Measurements from ENCODE around the gene RPRD1B. TPM values are rescaled to one million over a fixed set of nuclear protein-coding genes. Genes with fewer than 3 reads are reported as not detected.

RPRD1B gene
- total and polyA plus RNA-seq, 2 of the 13 experiments (the other 11 are each of a cell fraction or from before 2014, with no cell fraction given), result 31.1 to 41.5 TPM

DNA sequence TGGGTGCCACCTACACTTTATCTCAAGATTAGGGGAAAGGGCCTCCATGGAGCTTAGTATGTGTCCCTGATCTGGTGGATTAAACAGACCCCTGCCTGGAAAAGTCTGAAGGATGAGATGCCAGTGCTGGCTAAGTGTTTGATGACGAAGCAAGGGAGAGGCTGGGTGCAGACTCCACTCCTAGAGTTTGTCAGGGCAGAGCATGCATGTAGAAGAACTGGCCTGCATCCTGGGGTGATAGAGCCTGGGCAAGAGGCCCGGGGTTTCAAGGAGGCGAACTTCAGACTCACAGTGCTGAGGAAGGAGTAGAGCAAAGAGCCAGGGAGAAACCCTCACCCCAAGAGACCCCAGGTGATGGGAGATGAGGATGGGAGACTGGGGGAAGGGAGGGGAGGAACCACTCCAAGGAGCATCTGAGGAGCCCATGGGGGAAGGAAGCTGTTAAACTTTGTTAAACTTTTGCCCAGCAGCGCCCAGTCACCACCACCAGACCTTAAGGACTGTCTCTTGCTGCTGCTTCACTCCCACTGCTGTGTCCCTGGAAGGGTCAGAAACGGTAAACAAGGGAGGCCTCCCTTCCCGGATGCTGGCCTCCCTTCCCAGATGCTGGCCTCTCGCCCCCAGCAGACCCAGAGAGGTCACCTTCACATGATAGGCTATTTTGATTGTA is 61.6 kb downstream of the RPRD1B start (continued):
- TF ChIP-seq AHR (CRISPR knock-in tag; IDR thresholded peaks at IDR 0.05) (no peak), EP300 (IDR thresholded peaks at IDR 0.05; ENCODE audit: low read depth in 2 of 2, low read length in 2 of 2) (peak in 1 of 2 experiments; percentile 29; a peak in 1 of 4 replicates), EP300 (CRISPR knock-in tag; IDR thresholded peaks at IDR 0.05; ENCODE audit: borderline replicate concordance) (no peak), MATR3 (CRISPR knock-in tag; IDR thresholded peaks at IDR 0.05) (no peak), KDM5B (CRISPR knock-in tag; IDR thresholded peaks at IDR 0.05; ENCODE audit: borderline replicate concordance) (no peak), ZNF570 (CRISPR knock-in tag; IDR thresholded peaks at IDR 0.05; ENCODE audit: borderline replicate concordance) (no peak), RFX1 (IDR thresholded peaks at IDR 0.05) (no peak), TEAD3 (CRISPR knock-in tag; optimal IDR thresholded peaks at IDR 0.05; ENCODE audit: borderline replicate concordance) (peak; percentile 42), KAT2B (IDR thresholded peaks at IDR 0.05; ENCODE audit: borderline replicate concordance, low read depth, low read length) (no peak), ZFP41 (CRISPR knock-in tag; IDR thresholded peaks at IDR 0.05; ENCODE audit: borderline replicate concordance) (0 out of 2 replicates have a peak, but pooled peaks have one; percentile 40), ZNF432 (CRISPR knock-in tag; IDR thresholded peaks at IDR 0.05; ENCODE audit: borderline replicate concordance) (no peak), STAT5B (CRISPR knock-in tag; IDR thresholded peaks at IDR 0.05) (no peak), ZNF720 (CRISPR knock-in tag; IDR thresholded peaks at IDR 0.05) (no peak), ZNF7 (CRISPR knock-in tag; IDR thresholded peaks at IDR 0.05) (no peak), ZNF256 (CRISPR knock-in tag; conservative IDR thresholded peaks at IDR 0.05) (no peak), ZNF17 (CRISPR knock-in tag; IDR thresholded peaks at IDR 0.05) (no peak), NKX3-1 (CRISPR knock-in tag; IDR thresholded peaks at IDR 0.05) (no peak), JUN (CRISPR knock-in tag; IDR thresholded peaks at IDR 0.05) (no peak), ZNF83 (CRISPR knock-in tag; IDR thresholded peaks at IDR 0.05; ENCODE audit: borderline replicate concordance) (no peak), RARA (CRISPR knock-in tag; IDR thresholded peaks at IDR 0.05) (peak; percentile 76), KLF11 (CRISPR knock-in tag; IDR thresholded peaks at IDR 0.05) (no peak), RBAK (CRISPR knock-in tag; IDR thresholded peaks at IDR 0.05) (no peak), KLF15 (CRISPR knock-in tag; IDR thresholded peaks at IDR 0.05; ENCODE audit: borderline replicate concordance) (no peak), NR2C2 (CRISPR knock-in tag; IDR thresholded peaks at IDR 0.05; ENCODE audit: borderline replicate concordance) (no peak), ZSCAN9 (CRISPR knock-in tag; IDR thresholded peaks at IDR 0.05; ENCODE audit: borderline replicate concordance) (no peak; the same call in 1 of the 2 replicates), SETDB1 (CRISPR knock-in tag; IDR thresholded peaks at IDR 0.05; ENCODE audit: borderline replicate concordance) (no peak), ZFX (CRISPR knock-in tag; IDR thresholded peaks at IDR 0.05; ENCODE audit: low read depth) (no peak), ZMYM2 (CRISPR knock-in tag; IDR thresholded peaks at IDR 0.05) (no peak), RCOR2 (CRISPR knock-in tag; IDR thresholded peaks at IDR 0.05) (no peak), ZBTB38 (CRISPR knock-in tag; IDR thresholded peaks at IDR 0.05) (0 out of 2 replicates have a peak, but pooled peaks have one; percentile 19), MTA3 (CRISPR knock-in tag; IDR thresholded peaks at IDR 0.05) (no peak), SIN3A (IDR thresholded peaks at IDR 0.05; ENCODE audit: borderline replicate concordance, low read depth, low read length) (no peak), ZC3H13 (CRISPR knock-in tag; IDR thresholded peaks at IDR 0.05) (no peak)
- TF ChIP-seq, protein P1, sequence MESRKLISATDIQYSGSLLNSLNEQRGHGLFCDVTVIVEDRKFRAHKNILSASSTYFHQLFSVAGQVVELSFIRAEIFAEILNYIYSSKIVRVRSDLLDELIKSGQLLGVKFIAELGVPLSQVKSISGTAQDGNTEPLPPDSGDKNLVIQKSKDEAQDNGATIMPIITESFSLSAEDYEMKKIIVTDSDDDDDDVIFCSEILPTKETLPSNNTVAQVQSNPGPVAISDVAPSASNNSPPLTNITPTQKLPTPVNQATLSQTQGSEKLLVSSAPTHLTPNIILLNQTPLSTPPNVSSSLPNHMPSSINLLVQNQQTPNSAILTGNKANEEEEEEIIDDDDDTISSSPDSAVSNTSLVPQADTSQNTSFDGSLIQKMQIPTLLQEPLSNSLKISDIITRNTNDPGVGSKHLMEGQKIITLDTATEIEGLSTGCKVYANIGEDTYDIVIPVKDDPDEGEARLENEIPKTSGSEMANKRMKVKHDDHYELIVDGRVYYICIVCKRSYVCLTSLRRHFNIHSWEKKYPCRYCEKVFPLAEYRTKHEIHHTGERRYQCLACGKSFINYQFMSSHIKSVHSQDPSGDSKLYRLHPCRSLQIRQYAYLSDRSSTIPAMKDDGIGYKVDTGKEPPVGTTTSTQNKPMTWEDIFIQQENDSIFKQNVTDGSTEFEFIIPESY (CRISPR knock-in tag; IDR thresholded peaks at IDR 0.05), result no peak
